ENCODE measurements around the gene CD19. TPM values are rescaled to one million over a fixed set of nuclear protein-coding genes. Genes with fewer than 3 reads are reported as not detected.

CD19 gene
- total and polyA plus RNA-seq, 2 donors (not counting 1 experiment from before 2014, with no cell fraction given): under 0.01 to 0.05 TPM

DNA sequence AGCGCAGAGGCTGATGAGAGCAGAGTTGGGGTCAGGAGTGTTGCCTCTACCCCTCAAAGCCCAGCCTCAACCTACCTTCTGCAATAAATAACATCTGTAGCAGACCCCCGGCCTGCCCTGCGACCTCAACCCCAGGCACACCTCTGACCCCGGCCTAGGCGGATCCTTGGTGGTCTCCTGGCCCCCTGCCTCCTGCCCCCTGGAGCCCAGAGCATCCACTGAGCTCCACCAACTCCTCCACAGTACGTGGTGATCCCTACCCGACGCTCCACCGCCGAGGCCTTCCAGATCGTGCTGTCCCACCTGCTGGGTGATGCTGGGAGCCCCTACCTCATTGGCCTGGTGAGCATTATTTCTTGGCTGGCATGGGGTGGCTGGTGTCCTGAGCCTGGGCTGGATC, 51.2 kb downstream of the CD19 start:
- no peak for DNase-seq (ENCODE audit: low read depth in 2 of 2)
- Histone ChIP-seq H3K27me3 (ENCODE audit: control insufficient read depth, insufficient read depth, low read length) (no peaks in the 10 kb centered on the region), H3K4me1 (ENCODE audit: control insufficient read depth, extremely low read depth, insufficient read depth, low read length) (no peaks in the 10 kb centered on the region), H3K4me2 (ENCODE audit: extremely low read depth, insufficient read depth, low read length) (no peak overlapping the region), H3K9me3 (ENCODE audit: control insufficient read depth, insufficient read depth, low read depth, low read length) (no peaks in the 10 kb centered on the region), H3K4me3 (replicated peaks in 1 of 4; ENCODE audit: control extremely low read depth in 1 of 4, insufficient read depth in 1 of 4, low read depth in 3 of 4, low read length in 4 of 4) (no peak overlapping the region), H3K36me3 (ENCODE audit: control insufficient read depth, insufficient read depth, low read length) (peaks cover 23% of the 10 kb centered on the region), H3K9ac (ENCODE audit: insufficient read depth, low read length) (no peak overlapping the region), H4K20me1 (ENCODE audit: control insufficient read depth, extremely low read depth, insufficient read depth, low read length) (no peaks in the 10 kb centered on the region), H3K27ac (ENCODE audit: insufficient read depth, low read length) (no peak overlapping the region), H3K79me2 (ENCODE audit: control insufficient read depth, insufficient read depth, low read length) (peaks cover 2% of the 10 kb centered on the region), H2AFZ (ENCODE audit: low read length) (no peak overlapping the region)
- TF ChIP-seq EZH2 (IDR thresholded peaks at IDR 0.05; ENCODE audit: low read length, missing control alignments) (no peak), CTCF (conservative IDR thresholded peaks at IDR 0.05 in 1 of 2, IDR thresholded peaks at IDR 0.05 in 1 of 2; ENCODE audit: low read depth in 1 of 2, low read length in 2 of 2) (no peak)

DNA sequence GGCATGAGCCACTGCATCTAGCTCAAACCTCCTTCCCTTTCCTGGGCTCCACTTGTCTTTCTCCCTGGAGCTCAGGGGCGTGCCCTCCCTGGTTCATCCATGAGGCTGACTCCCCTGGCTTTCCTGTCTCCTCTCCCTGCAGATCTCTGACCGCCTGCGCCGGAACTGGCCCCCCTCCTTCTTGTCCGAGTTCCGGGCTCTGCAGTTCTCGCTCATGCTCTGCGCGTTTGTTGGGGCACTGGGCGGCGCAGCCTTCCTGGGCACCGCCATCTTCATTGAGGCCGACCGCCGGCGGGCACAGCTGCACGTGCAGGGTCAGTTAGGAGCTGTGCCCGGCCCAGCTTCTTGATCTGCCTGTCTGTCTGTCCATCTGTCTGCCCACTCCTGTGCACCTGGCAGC, 51.9 kb downstream of the CD19 start:
- TF ChIP-seq EZH2 (IDR thresholded peaks at IDR 0.05; ENCODE audit: low read length, missing control alignments) (no peak), CTCF (conservative IDR thresholded peaks at IDR 0.05 in 1 of 2, IDR thresholded peaks at IDR 0.05 in 1 of 2; ENCODE audit: low read depth in 1 of 2, low read length in 2 of 2) (no peak)
- Histone ChIP-seq H3K79me2 (ENCODE audit: control insufficient read depth, insufficient read depth, low read length) (no peaks in the 10 kb centered on the region), H3K9ac (ENCODE audit: insufficient read depth, low read length) (no peak overlapping the region), H3K27me3 (ENCODE audit: control insufficient read depth, insufficient read depth, low read length) (no peaks in the 10 kb centered on the region), H3K4me1 (ENCODE audit: control insufficient read depth, extremely low read depth, insufficient read depth, low read length) (no peaks in the 10 kb centered on the region), H3K27ac (ENCODE audit: insufficient read depth, low read length) (no peak overlapping the region), H3K4me2 (ENCODE audit: extremely low read depth, insufficient read depth, low read length) (no peak overlapping the region), H3K36me3 (ENCODE audit: control insufficient read depth, insufficient read depth, low read length) (peaks cover 21% of the 10 kb centered on the region), H4K20me1 (ENCODE audit: control insufficient read depth, extremely low read depth, insufficient read depth, low read length) (no peaks in the 10 kb centered on the region), H3K4me3 (replicated peaks in 1 of 4; ENCODE audit: control extremely low read depth in 1 of 4, insufficient read depth in 1 of 4, low read depth in 3 of 4, low read length in 4 of 4) (no peak overlapping the region), H3K9me3 (ENCODE audit: control insufficient read depth, insufficient read depth, low read depth, low read length) (no peaks in the 10 kb centered on the region), H2AFZ (ENCODE audit: low read length) (no peak overlapping the region)
- no peak for DNase-seq (ENCODE audit: low read depth in 2 of 2)

DNA sequence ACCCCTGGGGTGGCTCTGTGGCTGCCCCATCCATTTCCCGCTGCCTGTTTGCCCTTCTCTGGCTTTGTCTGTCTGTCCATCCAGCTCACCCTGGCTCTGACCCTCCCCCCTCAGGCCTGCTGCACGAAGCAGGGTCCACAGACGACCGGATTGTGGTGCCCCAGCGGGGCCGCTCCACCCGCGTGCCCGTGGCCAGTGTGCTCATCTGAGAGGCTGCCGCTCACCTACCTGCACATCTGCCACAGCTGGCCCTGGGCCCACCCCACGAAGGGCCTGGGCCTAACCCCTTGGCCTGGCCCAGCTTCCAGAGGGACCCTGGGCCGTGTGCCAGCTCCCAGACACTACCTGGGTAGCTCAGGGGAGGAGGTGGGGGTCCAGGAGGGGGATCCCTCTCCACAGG, 52.3 kb downstream of the CD19 start:
- Histone ChIP-seq H3K9me3 (ENCODE audit: control insufficient read depth, insufficient read depth, low read depth, low read length) (no peaks in the 10 kb centered on the region), H3K27me3 (ENCODE audit: control insufficient read depth, insufficient read depth, low read length) (no peaks in the 10 kb centered on the region), H3K4me1 (ENCODE audit: control insufficient read depth, extremely low read depth, insufficient read depth, low read length) (no peaks in the 10 kb centered on the region), H3K4me2 (ENCODE audit: extremely low read depth, insufficient read depth, low read length) (no peak overlapping the region), H3K27ac (ENCODE audit: insufficient read depth, low read length) (no peak overlapping the region), H3K9ac (ENCODE audit: insufficient read depth, low read length) (no peak overlapping the region), H2AFZ (ENCODE audit: low read length) (no peak overlapping the region), H3K36me3 (ENCODE audit: control insufficient read depth, insufficient read depth, low read length) (peaks cover 21% of the 10 kb centered on the region), H3K4me3 (replicated peaks in 1 of 4; ENCODE audit: control extremely low read depth in 1 of 4, insufficient read depth in 1 of 4, low read depth in 3 of 4, low read length in 4 of 4) (no peak overlapping the region), H4K20me1 (ENCODE audit: control insufficient read depth, extremely low read depth, insufficient read depth, low read length) (no peaks in the 10 kb centered on the region), H3K79me2 (ENCODE audit: control insufficient read depth, insufficient read depth, low read length) (no peaks in the 10 kb centered on the region)
- no peak for TF ChIP-seq EZH2 (IDR thresholded peaks at IDR 0.05; ENCODE audit: low read length, missing control alignments)
- TF ChIP-seq CTCF (conservative IDR thresholded peaks at IDR 0.05 in 1 of 2, IDR thresholded peaks at IDR 0.05 in 1 of 2; ENCODE audit: low read depth in 1 of 2, low read length in 2 of 2): no peak
- DNase-seq (ENCODE audit: low read depth in 2 of 2): no peak
